ENCODE data around the gene FLACC1.
"Not testable (repeated sequence)": the region's sequence is repeated elsewhere in the genome, so short reads cannot be mapped to it uniquely, and the experiment has no call there.

The FLACC1 gene

GRCh38 chr2:201357221-201357620 is at the start of gene FLACC1:
FLACC1 (minus strand) TSS chr2:201357345; CDS start chr2:201351404, 5,941 bp downstream.
- DNase-seq: no peak

- no peak for DNase-seq
Measured at GRCh38 chr2:201406077-201406662, 49.0 kb upstream of the FLACC1 start.

GRCh38 chr2:201404699-201405280 is 47.6 kb upstream of the FLACC1 start:
- DNase-seq: no peak

GRCh38 chr2:201403880-201404279 is 46.7 kb upstream of the FLACC1 start:
- DNase-seq: no peak

GRCh38 chr2:201402651-201403562 is 45.8 kb upstream of the FLACC1 start:
- no peak for DNase-seq

GRCh38 chr2:201401815-201402214 is 44.7 kb upstream of the FLACC1 start:
- no peak for DNase-seq

- no peak for DNase-seq
Measured at GRCh38 chr2:201396595-201396994, 39.5 kb upstream of the FLACC1 start.

- DNase-seq: no peak
Measured at GRCh38 chr2:201383136-201383535, 26.0 kb upstream of the FLACC1 start.

- no peak for DNase-seq
Measured at GRCh38 chr2:201378496-201379397, 21.6 kb upstream of the FLACC1 start.

GRCh38 chr2:201377218-201377617 is 20.1 kb upstream of the FLACC1 start:
- no peak for DNase-seq

- DNase-seq: no peak
Measured at GRCh38 chr2:201369775-201370174, 12.6 kb upstream of the FLACC1 start.

GRCh38 chr2:201369318-201369717 is 12.2 kb upstream of the FLACC1 start:
- DNase-seq: not testable (repeated sequence)

- DNase-seq: no peak
Measured at GRCh38 chr2:201366146-201366545, 9.0 kb upstream of the FLACC1 start.

GRCh38 chr2:201363857-201364560 is 6.9 kb upstream of the FLACC1 start:
- peak in 1 of 2 experiments; percentile 16 for DNase-seq

- no peak for DNase-seq
Measured at GRCh38 chr2:201362396-201362795, 5.3 kb upstream of the FLACC1 start.

- no peak for DNase-seq
Measured at GRCh38 chr2:201361078-201361733, 4.1 kb upstream of the FLACC1 start.

GRCh38 chr2:201360256-201360655 is 3.1 kb upstream of the FLACC1 start:
- DNase-seq: no peak

- no peak for DNase-seq
Measured at GRCh38 chr2:201358684-201359083, 1.5 kb upstream of the FLACC1 start.

GRCh38 chr2:201353116-201353515 is 4.0 kb downstream of the FLACC1 start:
- no peak for DNase-seq

GRCh38 chr2:201350879-201351278 is 6.3 kb downstream of the FLACC1 start:
- no peak for DNase-seq

GRCh38 chr2:201349601-201350000 is 7.5 kb downstream of the FLACC1 start:
- DNase-seq: no peak

GRCh38 chr2:201348758-201349157 is 8.4 kb downstream of the FLACC1 start:
- no peak for DNase-seq

All from stimulated activated CD4-positive, alpha-beta T cell treated with anti-CD3 and anti-CD28 coated beads, Interleukin-4, amount 100 ng/mL, for 4 hours (primary cell).